HEK293 (cell line): Measurements from ENCODE around the gene INPP5B.

Experiments used
- ZNF621 ChIP-seq: fragments of 450-650 bp; formaldehyde crosslinking; IDR thresholded peaks from 2 replicates; pipeline ENCODE4 v1.5.1; 2017; ENCODE audit warnings: missing biosample characterization, missing genetic modification characterization
- ZNF707 ChIP-seq: fragments of 450-650 bp; formaldehyde crosslinking; IDR thresholded peaks from 2 replicates; pipeline ENCODE4 v1.5.1; 2016; ENCODE audit warnings: missing biosample characterization, missing genetic modification characterization

GRCh38 chr1:37822906-37823815, 123.7 kb downstream of the INPP5B start:
- TF ChIP-seq ZNF621 (tag by site-specific recombination) = no peak
- TF ChIP-seq ZNF707 = no peak
